GM23338 (cell line): ENCODE measurements around the gene PVALEF. TPM values are rescaled to one million over a fixed set of nuclear protein-coding genes. Genes with fewer than 3 reads are reported as not detected.
"Not testable (repeated sequence)": the region's sequence is repeated elsewhere in the genome, so short reads cannot be mapped to it uniquely, and the experiment has no call there.

Experiments
- ATAC-seq: fragments of 200-7000 bp; cut with Tn5 transposase; 3 replicates; pipeline ENCODE4 v1.9.1; 2020
- DNase-seq: peaks from one replicate; pipeline ENCODE4 v3.0.0-alpha.2; 2015; ENCODE audit warnings: low spot score
- H2AFZ ChIP-seq: fragments of 200-600 bp; sonication (generic); 2 replicates; pipeline ENCODE4 v1.8.0; 2016; ENCODE audit warnings: antibody characterized with exemption, mild to moderate bottlenecking, moderate library complexity
- H3F3A ChIP-seq: fragments of 200-600 bp; sonication (generic); replicated peaks from 2 replicates; pipeline ENCODE4 v1.8.0; 2017; ENCODE audit warnings: antibody characterized with exemption, mixed run types, low read depth
- H3K27ac ChIP-seq: fragments of 200-600 bp; sonication (generic); 2 replicates; pipeline ENCODE4 v1.6.1; 2016; ENCODE audit warnings: low read depth
- H3K27me3 ChIP-seq: fragments of 200-600 bp; sonication (generic); 2 replicates; pipeline ENCODE4 v1.8.0; 2016; ENCODE audit warnings: mild to moderate bottlenecking, mixed run types, moderate library complexity; ENCODE audit not compliant: insufficient read depth
- H3K36me3 ChIP-seq: fragments of 200-600 bp; sonication (generic); 2 replicates; pipeline ENCODE4 v1.8.0; 2016; ENCODE audit warnings: mild to moderate bottlenecking; ENCODE audit not compliant: insufficient read depth
- H3K4me1 ChIP-seq: fragments of 200-600 bp; sonication (generic); 2 replicates; pipeline ENCODE4 v1.8.0; 2016; ENCODE audit warnings: mild to moderate bottlenecking, moderate library complexity; ENCODE audit not compliant: insufficient read depth
- H3K4me2 ChIP-seq: fragments of 200-600 bp; sonication (generic); 2 replicates; pipeline ENCODE4 v1.7.1; 2017; ENCODE audit warnings: mixed run types
- H3K4me3 ChIP-seq: fragments of 200-600 bp; sonication (generic); 2 replicates; pipeline ENCODE4 v1.6.1; 2016; ENCODE audit warnings: mixed run types
- H3K79me2 ChIP-seq: fragments of 200-600 bp; sonication (generic); replicated peaks from 2 replicates; pipeline ENCODE4 v1.8.0; 2017; ENCODE audit warnings: mild to moderate bottlenecking; ENCODE audit not compliant: insufficient read depth
- H3K9me2 ChIP-seq: fragments of 200-600 bp; sonication (generic); 2 replicates; pipeline ENCODE4 v1.8.0; 2017; ENCODE audit not compliant: insufficient read depth
- H4K20me1 ChIP-seq: fragments of 200-600 bp; sonication (generic); replicated peaks from 2 replicates; pipeline ENCODE4 v1.8.0; 2017; ENCODE audit warnings: mild to moderate bottlenecking; ENCODE audit not compliant: insufficient read depth
- H3K27ac Mint-ChIP-seq: 2 replicates; pipeline ENCODE4 v1.8.0; 2020; ENCODE audit warnings: inconsistent platforms, mild to moderate bottlenecking, moderate library complexity, mixed read lengths
- H3K27me3 Mint-ChIP-seq: 3 replicates; pipeline ENCODE4 v1.8.0; 2022; ENCODE audit warnings: low read depth, mild to moderate bottlenecking, moderate library complexity, mixed read lengths, inconsistent platforms; ENCODE audit not compliant: insufficient read depth, poor library complexity
- H3K36me3 Mint-ChIP-seq: 3 replicates; pipeline ENCODE4 v1.8.0; 2021; ENCODE audit warnings: low read depth, mild to moderate bottlenecking, inconsistent platforms, moderate library complexity, mixed read lengths
- H3K4me1 Mint-ChIP-seq: 3 replicates; pipeline ENCODE4 v1.8.0; 2020; ENCODE audit warnings: mild to moderate bottlenecking, inconsistent platforms, mixed read lengths
- H3K4me3 Mint-ChIP-seq: 3 replicates; pipeline ENCODE4 v1.8.0; 2021; ENCODE audit warnings: moderate library complexity, mild to moderate bottlenecking, inconsistent platforms, mixed read lengths
- H3K9me3 Mint-ChIP-seq: 3 replicates; pipeline ENCODE4 v1.8.0; 2020; ENCODE audit warnings: moderate library complexity, mild to moderate bottlenecking, inconsistent platforms, mixed read lengths
- CREB1 ChIP-seq: fragments of 250-450 bp; sonication (Bioruptor Pico); IDR thresholded peaks from 2 replicates; pipeline ENCODE4 v1.5.0; 2020; ENCODE audit warnings: low read depth, mild to moderate bottlenecking, moderate library complexity
- EZH2 ChIP-seq: fragments of 200-600 bp; sonication (generic); IDR thresholded peaks from one replicate; pipeline ENCODE4 v1.8.0; 2017; ENCODE audit warnings: antibody characterized with exemption, mild to moderate bottlenecking, low read depth; ENCODE audit not compliant: unreplicated experiment
- JUNB ChIP-seq: IDR thresholded peaks from one replicate; pipeline ENCODE4 v1.6.1; 2016; ENCODE audit warnings: antibody characterized with exemption; ENCODE audit not compliant: unreplicated experiment
- NANOG ChIP-seq: IDR thresholded peaks from 2 replicates; pipeline ENCODE4 v1.6.1; 2016; ENCODE audit warnings: antibody characterized with exemption, borderline replicate concordance
- POLR2AphosphoS5 ChIP-seq: IDR thresholded peaks from 2 replicates; pipeline ENCODE4 v1.6.1; 2016; ENCODE audit warnings: antibody characterized with exemption, low read depth
- STAT1 ChIP-seq: IDR thresholded peaks from one replicate; pipeline ENCODE4 v1.6.1; 2016; ENCODE audit warnings: antibody characterized with exemption; ENCODE audit not compliant: unreplicated experiment
- ZNF114 ChIP-seq: fragments of 250-450 bp; sonication (Bioruptor Pico); IDR thresholded peaks from 2 replicates; pipeline ENCODE4 v1.5.0; 2020; ENCODE audit warnings: mild to moderate bottlenecking, moderate library complexity
- ZNF331 ChIP-seq: fragments of 250-450 bp; sonication (Bioruptor Pico); IDR thresholded peaks from 2 replicates; pipeline ENCODE4 v1.5.0; 2020; ENCODE audit warnings: low read depth, mild to moderate bottlenecking, moderate library complexity
- polyA plus RNA-seq: library from polyadenylated mRNA; unstranded; fragments of >200 nt; fragmentation: Nextera tagmentation; extraction: Ambion mirVana; gene quantifications from 2 replicates; pipeline ENCODE4 v1.2.1, GENCODE V29; 2016
- total RNA-seq: library from RNA; depleted of rRNA; stranded (reverse); fragments of >200 nt; shearing (Covaris generic); gene quantifications from 2 replicates; pipeline ENCODE4 v1.2.3, GENCODE V29; 2014
- TF ChIP-seq, protein P1 (sequence below): fragments of 250-450 bp; sonication (Bioruptor Pico); IDR thresholded peaks from 2 replicates; pipeline ENCODE4 v1.5.0; 2020; ENCODE audit warnings: mild to moderate bottlenecking, moderate library complexity
- TF ChIP-seq, protein P2 (sequence below): IDR thresholded peaks from one replicate; pipeline ENCODE4 v1.6.1; 2018; ENCODE audit warnings: antibody characterized with exemption; ENCODE audit not compliant: unreplicated experiment

Gene PVALEF
- total and polyA plus RNA-seq, 2 experiments from 2014 or later: not detected

DNA sequence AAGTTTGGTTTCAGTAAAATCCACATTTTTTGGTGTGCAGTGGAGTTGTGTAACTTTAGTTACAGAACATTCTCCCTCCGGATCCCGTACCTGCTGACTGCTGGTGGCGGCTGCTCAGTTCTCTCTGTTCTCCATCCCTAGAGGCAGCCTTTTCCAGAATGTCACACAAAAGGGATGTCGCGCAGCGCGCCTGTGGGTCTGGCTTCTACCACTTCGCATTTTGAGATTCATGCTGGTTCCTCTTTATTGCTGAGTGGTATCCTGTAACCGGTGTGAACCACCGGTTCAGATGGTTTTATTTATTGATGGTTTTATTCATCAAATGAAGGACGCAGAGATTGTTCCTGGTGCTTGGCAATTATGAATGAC lies 58.4 kb downstream of the PVALEF start (continued):
- TF ChIP-seq, protein P1, sequence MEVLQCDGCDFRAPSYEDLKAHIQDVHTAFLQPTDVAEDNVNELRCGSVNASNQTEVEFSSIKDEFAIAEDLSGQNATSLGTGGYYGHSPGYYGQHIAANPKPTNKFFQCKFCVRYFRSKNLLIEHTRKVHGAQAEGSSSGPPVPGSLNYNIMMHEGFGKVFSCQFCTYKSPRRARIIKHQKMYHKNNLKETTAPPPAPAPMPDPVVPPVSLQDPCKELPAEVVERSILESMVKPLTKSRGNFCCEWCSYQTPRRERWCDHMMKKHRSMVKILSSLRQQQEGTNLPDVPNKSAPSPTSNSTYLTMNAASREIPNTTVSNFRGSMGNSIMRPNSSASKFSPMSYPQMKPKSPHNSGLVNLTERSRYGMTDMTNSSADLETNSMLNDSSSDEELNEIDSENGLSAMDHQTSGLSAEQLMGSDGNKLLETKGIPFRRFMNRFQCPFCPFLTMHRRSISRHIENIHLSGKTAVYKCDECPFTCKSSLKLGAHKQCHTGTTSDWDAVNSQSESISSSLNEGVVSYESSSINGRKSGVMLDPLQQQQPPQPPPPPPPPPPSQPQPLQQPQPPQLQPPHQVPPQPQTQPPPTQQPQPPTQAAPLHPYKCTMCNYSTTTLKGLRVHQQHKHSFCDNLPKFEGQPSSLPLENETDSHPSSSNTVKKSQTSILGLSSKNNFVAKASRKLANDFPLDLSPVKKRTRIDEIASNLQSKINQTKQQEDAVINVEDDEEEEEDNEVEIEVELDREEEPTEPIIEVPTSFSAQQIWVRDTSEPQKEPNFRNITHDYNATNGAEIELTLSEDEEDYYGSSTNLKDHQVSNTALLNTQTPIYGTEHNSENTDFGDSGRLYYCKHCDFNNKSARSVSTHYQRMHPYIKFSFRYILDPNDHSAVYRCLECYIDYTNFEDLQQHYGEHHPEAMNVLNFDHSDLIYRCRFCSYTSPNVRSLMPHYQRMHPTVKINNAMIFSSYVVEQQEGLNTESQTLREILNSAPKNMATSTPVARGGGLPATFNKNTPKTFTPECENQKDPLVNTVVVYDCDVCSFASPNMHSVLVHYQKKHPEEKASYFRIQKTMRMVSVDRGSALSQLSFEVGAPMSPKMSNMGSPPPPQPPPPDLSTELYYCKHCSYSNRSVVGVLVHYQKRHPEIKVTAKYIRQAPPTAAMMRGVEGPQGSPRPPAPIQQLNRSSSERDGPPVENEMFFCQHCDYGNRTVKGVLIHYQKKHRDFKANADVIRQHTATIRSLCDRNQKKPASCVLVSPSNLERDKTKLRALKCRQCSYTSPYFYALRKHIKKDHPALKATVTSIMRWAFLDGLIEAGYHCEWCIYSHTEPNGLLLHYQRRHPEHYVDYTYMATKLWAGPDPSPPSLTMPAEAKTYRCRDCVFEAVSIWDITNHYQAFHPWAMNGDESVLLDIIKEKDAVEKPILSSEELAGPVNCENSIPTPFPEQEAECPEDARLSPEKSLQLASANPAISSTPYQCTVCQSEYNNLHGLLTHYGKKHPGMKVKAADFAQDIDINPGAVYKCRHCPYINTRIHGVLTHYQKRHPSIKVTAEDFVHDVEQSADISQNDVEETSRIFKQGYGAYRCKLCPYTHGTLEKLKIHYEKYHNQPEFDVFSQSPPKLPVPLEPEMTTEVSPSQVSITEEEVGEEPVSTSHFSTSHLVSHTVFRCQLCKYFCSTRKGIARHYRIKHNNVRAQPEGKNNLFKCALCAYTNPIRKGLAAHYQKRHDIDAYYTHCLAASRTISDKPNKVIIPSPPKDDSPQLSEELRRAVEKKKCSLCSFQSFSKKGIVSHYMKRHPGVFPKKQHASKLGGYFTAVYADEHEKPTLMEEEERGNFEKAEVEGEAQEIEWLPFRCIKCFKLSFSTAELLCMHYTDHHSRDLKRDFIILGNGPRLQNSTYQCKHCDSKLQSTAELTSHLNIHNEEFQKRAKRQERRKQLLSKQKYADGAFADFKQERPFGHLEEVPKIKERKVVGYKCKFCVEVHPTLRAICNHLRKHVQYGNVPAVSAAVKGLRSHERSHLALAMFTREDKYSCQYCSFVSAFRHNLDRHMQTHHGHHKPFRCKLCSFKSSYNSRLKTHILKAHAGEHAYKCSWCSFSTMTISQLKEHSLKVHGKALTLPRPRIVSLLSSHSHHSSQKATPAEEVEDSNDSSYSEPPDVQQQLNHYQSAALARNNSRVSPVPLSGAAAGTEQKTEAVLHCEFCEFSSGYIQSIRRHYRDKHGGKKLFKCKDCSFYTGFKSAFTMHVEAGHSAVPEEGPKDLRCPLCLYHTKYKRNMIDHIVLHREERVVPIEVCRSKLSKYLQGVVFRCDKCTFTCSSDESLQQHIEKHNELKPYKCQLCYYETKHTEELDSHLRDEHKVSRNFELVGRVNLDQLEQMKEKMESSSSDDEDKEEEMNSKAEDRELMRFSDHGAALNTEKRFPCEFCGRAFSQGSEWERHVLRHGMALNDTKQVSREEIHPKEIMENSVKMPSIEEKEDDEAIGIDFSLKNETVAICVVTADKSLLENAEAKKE (CRISPR knock-in tag): no peak
- TF ChIP-seq JUNB: no peak
- no peak for TF ChIP-seq NANOG
- no peak for TF ChIP-seq POLR2AphosphoS5
- no peak for TF ChIP-seq CREB1 (CRISPR knock-in tag)

DNA sequence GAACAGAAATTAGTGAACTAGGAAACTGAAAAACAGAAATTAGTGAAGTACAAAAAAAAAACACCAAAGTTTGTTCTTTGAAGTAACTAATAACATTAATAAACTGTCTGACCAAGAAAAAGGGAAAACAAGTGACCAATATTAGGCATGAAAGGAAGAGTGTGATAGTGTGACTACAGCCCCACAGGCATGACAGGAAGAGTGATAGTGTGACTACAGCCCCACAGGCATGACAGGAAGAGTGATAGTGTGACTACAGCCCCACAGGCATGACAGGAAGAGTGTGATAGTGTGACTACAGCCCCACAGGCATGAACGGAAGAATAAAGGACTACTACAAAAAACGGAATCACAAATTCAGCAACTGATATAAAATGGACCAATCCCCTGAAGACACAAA lies 62.3 kb downstream of the PVALEF start:
- H2AFZ ChIP-seq, H3K36me3 ChIP-seq, H3K4me1 ChIP-seq, H3K9me2 ChIP-seq, H3K27me3 Mint-ChIP-seq, H3K4me2 ChIP-seq, H3K79me2 ChIP-seq, H3K4me3 ChIP-seq, H3F3A ChIP-seq, H3K9me3 Mint-ChIP-seq, ATAC-seq, H3K4me3 Mint-ChIP-seq, DNase-seq, H3K4me1 Mint-ChIP-seq, H3K27ac Mint-ChIP-seq, H3K27ac ChIP-seq, H3K27me3 ChIP-seq, H4K20me1 ChIP-seq: not testable (repeated sequence)
- peaks cover 12% of the 10 kb centered on the region for H3K36me3 Mint-ChIP-seq

DNA sequence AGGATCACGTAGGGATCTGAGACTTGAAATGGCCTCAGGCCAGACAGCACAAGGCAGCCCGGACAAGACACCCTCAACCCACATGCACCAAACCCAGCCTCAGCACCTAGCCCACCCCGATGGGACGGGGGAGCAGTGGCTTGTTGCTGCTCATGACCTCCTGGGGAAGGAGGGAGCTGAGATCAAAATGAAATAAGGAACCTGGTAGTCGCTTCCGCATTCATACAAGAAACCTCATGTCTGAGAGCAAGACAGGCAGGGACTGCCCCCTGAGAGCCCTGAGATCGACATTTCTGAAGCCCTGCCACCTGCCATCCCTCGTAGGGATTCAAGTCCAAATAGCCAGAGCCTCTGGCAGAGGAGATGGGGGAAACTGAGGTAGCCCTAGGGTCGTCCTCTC lies 63.1 kb downstream of the PVALEF start:
- ATAC-seq: no peak
- H3K27ac Mint-ChIP-seq: no peak overlapping the region
- TF ChIP-seq, protein P2, sequence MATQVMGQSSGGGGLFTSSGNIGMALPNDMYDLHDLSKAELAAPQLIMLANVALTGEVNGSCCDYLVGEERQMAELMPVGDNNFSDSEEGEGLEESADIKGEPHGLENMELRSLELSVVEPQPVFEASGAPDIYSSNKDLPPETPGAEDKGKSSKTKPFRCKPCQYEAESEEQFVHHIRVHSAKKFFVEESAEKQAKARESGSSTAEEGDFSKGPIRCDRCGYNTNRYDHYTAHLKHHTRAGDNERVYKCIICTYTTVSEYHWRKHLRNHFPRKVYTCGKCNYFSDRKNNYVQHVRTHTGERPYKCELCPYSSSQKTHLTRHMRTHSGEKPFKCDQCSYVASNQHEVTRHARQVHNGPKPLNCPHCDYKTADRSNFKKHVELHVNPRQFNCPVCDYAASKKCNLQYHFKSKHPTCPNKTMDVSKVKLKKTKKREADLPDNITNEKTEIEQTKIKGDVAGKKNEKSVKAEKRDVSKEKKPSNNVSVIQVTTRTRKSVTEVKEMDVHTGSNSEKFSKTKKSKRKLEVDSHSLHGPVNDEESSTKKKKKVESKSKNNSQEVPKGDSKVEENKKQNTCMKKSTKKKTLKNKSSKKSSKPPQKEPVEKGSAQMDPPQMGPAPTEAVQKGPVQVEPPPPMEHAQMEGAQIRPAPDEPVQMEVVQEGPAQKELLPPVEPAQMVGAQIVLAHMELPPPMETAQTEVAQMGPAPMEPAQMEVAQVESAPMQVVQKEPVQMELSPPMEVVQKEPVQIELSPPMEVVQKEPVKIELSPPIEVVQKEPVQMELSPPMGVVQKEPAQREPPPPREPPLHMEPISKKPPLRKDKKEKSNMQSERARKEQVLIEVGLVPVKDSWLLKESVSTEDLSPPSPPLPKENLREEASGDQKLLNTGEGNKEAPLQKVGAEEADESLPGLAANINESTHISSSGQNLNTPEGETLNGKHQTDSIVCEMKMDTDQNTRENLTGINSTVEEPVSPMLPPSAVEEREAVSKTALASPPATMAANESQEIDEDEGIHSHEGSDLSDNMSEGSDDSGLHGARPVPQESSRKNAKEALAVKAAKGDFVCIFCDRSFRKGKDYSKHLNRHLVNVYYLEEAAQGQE: no peak
- no peak for TF ChIP-seq NANOG
- no peak for TF ChIP-seq ZNF331 (CRISPR knock-in tag)
- no peak for TF ChIP-seq EZH2
- TF ChIP-seq POLR2AphosphoS5: no peak
- no peak for TF ChIP-seq CREB1 (CRISPR knock-in tag)
- no peak for TF ChIP-seq STAT1
- no peak for TF ChIP-seq ZNF114 (CRISPR knock-in tag)
- TF ChIP-seq JUNB: no peak

More for the DNA sequence above, 63.1 kb downstream of the PVALEF start:
- H3K4me2 ChIP-seq: no peak overlapping the region
- no peaks in the 10 kb centered on the region for H3K9me2 ChIP-seq
- H3K9me3 Mint-ChIP-seq: no peaks in the 10 kb centered on the region; the same call in 2 of the 3 replicates
- no peaks in the 10 kb centered on the region for H4K20me1 ChIP-seq
- H3K4me1 Mint-ChIP-seq: peaks cover 6% of the 10 kb centered on the region
- H3K4me1 ChIP-seq: peaks cover 5% of the 10 kb centered on the region; the same call in 1 of the 2 replicates
- no peak for DNase-seq
- no peak overlapping the region for H3K4me3 ChIP-seq
- H2AFZ ChIP-seq: no peak overlapping the region
- peaks cover 12% of the 10 kb centered on the region for H3K36me3 Mint-ChIP-seq
- H3K79me2 ChIP-seq: no peaks in the 10 kb centered on the region
- H3K27me3 Mint-ChIP-seq: peaks cover 3% of the 10 kb centered on the region
- H3K4me3 Mint-ChIP-seq: no peak overlapping the region
- H3K27ac ChIP-seq: no peak overlapping the region
- 0 out of 2 replicates have a peak, but pooled peaks cover 3% of the 10 kb centered on the region for H3K27me3 ChIP-seq
- H3K36me3 ChIP-seq: no peaks in the 10 kb centered on the region
- no peaks in the 10 kb centered on the region for H3F3A ChIP-seq
